Caco-2 (cell line): Measurements from ENCODE around the gene RASL10B. TPM values are rescaled to one million over a fixed set of nuclear protein-coding genes. Genes with fewer than 3 reads are reported as not detected.

ENCODE experiments used
- BruUV-seq: library from RNA; stranded (reverse); fragments of 400-500 nt; replicated peaks from 2 replicates; lab custom pipeline; 2021; lab: Mats Ljungman, UMichigan
- CTCF ChIA-PET: fragments of 300-600 bp; sonication (Branson Sonifier 250); formaldehyde crosslinking; loops from one replicate; lab custom pipeline; 2022; ENCODE audit warnings: antibody characterized with exemption; lab: Charles Lee
- POLR2A ChIA-PET: fragments of 300-600 bp; sonication (Branson Sonifier 250); formaldehyde crosslinking; loops from one replicate; lab custom pipeline; 2022; ENCODE audit warnings: antibody characterized with exemption; lab: Charles Lee
- DNase-seq, 2 experiments: peaks; one replicate each; pipeline versions ENCODE4 v3.0.0 to v3.0.0-alpha.2; 2020 to 2022
- H3K27me3 ChIP-seq: replicated peaks from 2 replicates; pipeline ENCODE4 v1.6.0; 2011; ENCODE audit warnings: low read length; ENCODE audit not compliant: control insufficient read depth, insufficient read depth
- H3K36me3 ChIP-seq: 2 replicates; pipeline ENCODE4 v1.5.1; 2011; ENCODE audit warnings: low read length; ENCODE audit not compliant: control insufficient read depth, insufficient read depth
- H3K4me1 ChIP-seq: fragments of 250-450 bp; sonication (Bioruptor Pico); 2 replicates; pipeline ENCODE4 v1.5.1; 2020; ENCODE audit warnings: mild to moderate bottlenecking
- H3K4me3 ChIP-seq: 2 replicates; pipeline ENCODE4 v1.5.1; 2011; ENCODE audit warnings: low read depth, mild to moderate bottlenecking, control low read depth, low read length
- H3K9me3 ChIP-seq: fragments of 250-450 bp; sonication (Bioruptor Pico); 2 replicates; pipeline ENCODE4 v1.5.1; 2020; ENCODE audit warnings: mild to moderate bottlenecking, moderate library complexity
- H3K27ac Mint-ChIP-seq: one replicate; pipeline ENCODE4 v1.8.0; 2022; ENCODE audit warnings: mixed read lengths; ENCODE audit not compliant: unreplicated experiment
- H3K27me3 Mint-ChIP-seq: one replicate; pipeline ENCODE4 v1.8.0; 2022; ENCODE audit warnings: mixed read lengths; ENCODE audit not compliant: insufficient read depth, unreplicated experiment
- H3K36me3 Mint-ChIP-seq: one replicate; pipeline ENCODE4 v1.8.0; 2022; ENCODE audit warnings: mild to moderate bottlenecking, mixed read lengths; ENCODE audit not compliant: insufficient read depth, unreplicated experiment
- H3K4me1 Mint-ChIP-seq: one replicate; pipeline ENCODE4 v1.8.0; 2022; ENCODE audit warnings: low read depth, mixed read lengths; ENCODE audit not compliant: unreplicated experiment
- H3K4me3 Mint-ChIP-seq: one replicate; pipeline ENCODE4 v1.8.0; 2022; ENCODE audit warnings: mild to moderate bottlenecking, moderate library complexity, mixed read lengths; ENCODE audit not compliant: unreplicated experiment
- H3K9me3 Mint-ChIP-seq: one replicate; pipeline ENCODE4 v1.8.0; 2022; ENCODE audit warnings: mixed read lengths; ENCODE audit not compliant: unreplicated experiment
- CTCF ChIP-seq, 2 experiments: fragments of 200-600 bp in 1 of 2; IDR thresholded peaks; 1 replicate in 1 of 2; 2 replicates in 1 of 2; pipeline versions ENCODE4 v1.5.1 to v1.8.0; 2011 to 2022; ENCODE audit warnings: antibody characterized with exemption in 1 of 2, control low read depth in 1 of 2, inconsistent platforms in 1 of 2, low read depth in 1 of 2, low read length in 1 of 2, mild to moderate bottlenecking in 1 of 2, moderate library complexity in 1 of 2; ENCODE audit not compliant: insufficient read depth in 1 of 2, severe bottlenecking in 1 of 2, unreplicated experiment in 1 of 2
- intact Hi-C: fragments of 100-400 bp; cut with micrococcal nuclease; formaldehyde crosslinking; loops from one replicate; pipeline ENCODE4 v1.10.0; 2022; ENCODE audit not compliant: unreplicated experiment
- total RNA-seq: library from RNA; stranded (reverse); gene quantifications from 2 replicates; pipeline ENCODE4 v1.2.3, GENCODE V29; 2022

RASL10B gene
- total RNA-seq, 1 experiment from 2014 or later, result 13.3 TPM

GRCh38 chr17:35735036-35735805 lies 3.8 kb downstream of the RASL10B start:
- ChIA-PET CTCF (interaction anchor here (0.6 kb wide), 1 partner anchor 28 kb away, joined by 3 read pairs; no protein-coding TSS in a partner anchor), POLR2A (no interaction called here)
- peaks cover 5% of the 10 kb centered on the region for H3K36me3 Mint-ChIP-seq
- H3K36me3 ChIP-seq, result no peaks in the 10 kb centered on the region
- H3K9me3 ChIP-seq, result no peaks in the 10 kb centered on the region
- no peak for TF ChIP-seq CTCF (IDR thresholded peaks at IDR 0.05; ENCODE audit: insufficient read depth in 1 of 2, low read depth in 1 of 2, low read length in 1 of 2, severe bottlenecking in 1 of 2, unreplicated experiment in 1 of 2)
- H3K9me3 Mint-ChIP-seq, result no peaks in the 10 kb centered on the region
- no peak overlapping the region for H3K27ac Mint-ChIP-seq
- H3K4me1 ChIP-seq, result peaks cover 7% of the 10 kb centered on the region
- intact Hi-C loops, result no loop called here
- no TSS peak for BruUV-seq
- H3K4me1 Mint-ChIP-seq, result peaks cover 9% of the 10 kb centered on the region
- no peak for DNase-seq
- H3K27me3 Mint-ChIP-seq, result peaks cover 6% of the 10 kb centered on the region
- H3K27me3 ChIP-seq, result no peaks in the 10 kb centered on the region
- no peak overlapping the region for H3K4me3 Mint-ChIP-seq
- H3K4me3 ChIP-seq, result no peak overlapping the region

GRCh38 chr17:35736236-35736635 lies 4.8 kb downstream of the RASL10B start:
- TF ChIP-seq CTCF (IDR thresholded peaks at IDR 0.05; ENCODE audit: insufficient read depth in 1 of 2, low read depth in 1 of 2, low read length in 1 of 2, severe bottlenecking in 1 of 2, unreplicated experiment in 1 of 2), result no peak
- peaks cover 1% of the 10 kb centered on the region for H3K4me1 ChIP-seq
- H3K4me3 ChIP-seq, result no peak overlapping the region
- no TSS peak for BruUV-seq
- Mint-ChIP-seq H3K27ac (no peak overlapping the region), H3K36me3 (no peaks in the 10 kb centered on the region), H3K4me1 (peaks cover under 1% of the 10 kb centered on the region), H3K4me3 (no peak overlapping the region), H3K9me3 (no peaks in the 10 kb centered on the region), H3K27me3 (peaks cover 6% of the 10 kb centered on the region)
- intact Hi-C loops, result no loop called here
- no peak for DNase-seq
- CTCF ChIA-PET, result no interaction called here
- no peaks in the 10 kb centered on the region for H3K27me3 ChIP-seq
- no peaks in the 10 kb centered on the region for H3K36me3 ChIP-seq
- no peaks in the 10 kb centered on the region for H3K9me3 ChIP-seq
- POLR2A ChIA-PET, result no interaction called here

- Histone ChIP-seq H3K27me3 (no peaks in the 10 kb centered on the region), H3K9me3 (no peaks in the 10 kb centered on the region), H3K36me3 (no peaks in the 10 kb centered on the region), H3K4me1 (no peaks in the 10 kb centered on the region), H3K4me3 (no peak overlapping the region)
- ChIA-PET CTCF (no interaction called here), POLR2A (no interaction called here)
- intact Hi-C loops, result no loop called here
- DNase-seq, result no peak
- no peak overlapping the region for H3K27ac Mint-ChIP-seq
- no peaks in the 10 kb centered on the region for H3K4me1 Mint-ChIP-seq
- peaks cover 2% of the 10 kb centered on the region for H3K36me3 Mint-ChIP-seq
- no TSS peak for BruUV-seq
- H3K27me3 Mint-ChIP-seq, result peaks cover 6% of the 10 kb centered on the region
- no peak for TF ChIP-seq CTCF (IDR thresholded peaks at IDR 0.05; ENCODE audit: insufficient read depth in 1 of 2, low read depth in 1 of 2, low read length in 1 of 2, severe bottlenecking in 1 of 2, unreplicated experiment in 1 of 2)
- no peaks in the 10 kb centered on the region for H3K9me3 Mint-ChIP-seq
- H3K4me3 Mint-ChIP-seq, result no peak overlapping the region
These were observed 7.2 kb downstream of the RASL10B start for GRCh38 chr17:35738519-35739133.
